HG03103 (cell line): ENCODE measurements around the gene TMEM220.

Source experiments
- ATAC-seq: cut with Tn5 transposase; IDR thresholded peaks from one replicate; pipeline ENCODE4 v1.9.1; 2021; ENCODE audit warnings: low read depth; ENCODE audit not compliant: unreplicated experiment

The TMEM220 gene

GRCh38 chr17:10729334-10730193, at the start of gene TMEM220:
Gene TMEM220 (minus strand): TSS chr17:10730023. CDS start chr17:10729851, 172 bp downstream.
- peak; percentile 60 for ATAC-seq

DNA sequence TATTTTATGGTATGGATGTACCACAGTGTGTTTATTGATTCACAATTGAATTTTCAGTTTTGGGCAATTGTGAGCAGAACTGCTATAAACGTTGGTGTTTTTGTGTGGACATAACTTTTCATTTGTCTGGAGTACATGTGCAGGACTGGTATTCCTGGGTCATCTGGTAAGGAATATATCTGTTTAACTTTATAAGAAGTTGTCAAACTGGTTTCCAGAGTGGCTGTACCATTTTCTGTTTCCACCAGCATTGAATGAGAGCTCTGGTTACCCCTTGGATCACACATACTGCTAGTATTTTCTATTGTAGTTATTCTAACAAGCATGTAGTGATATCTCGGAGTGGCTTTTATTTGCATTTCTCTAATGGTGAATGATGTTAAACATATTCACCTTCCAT, 49.8 kb upstream of the TMEM220 start:
- ATAC-seq = no peak

- ATAC-seq = no peak
These were observed 48.1 kb upstream of the TMEM220 start for GRCh38 chr17:10777890-10778289.

GRCh38 chr17:10777131-10777807, 47.4 kb upstream of the TMEM220 start:
- ATAC-seq = no peak

DNA sequence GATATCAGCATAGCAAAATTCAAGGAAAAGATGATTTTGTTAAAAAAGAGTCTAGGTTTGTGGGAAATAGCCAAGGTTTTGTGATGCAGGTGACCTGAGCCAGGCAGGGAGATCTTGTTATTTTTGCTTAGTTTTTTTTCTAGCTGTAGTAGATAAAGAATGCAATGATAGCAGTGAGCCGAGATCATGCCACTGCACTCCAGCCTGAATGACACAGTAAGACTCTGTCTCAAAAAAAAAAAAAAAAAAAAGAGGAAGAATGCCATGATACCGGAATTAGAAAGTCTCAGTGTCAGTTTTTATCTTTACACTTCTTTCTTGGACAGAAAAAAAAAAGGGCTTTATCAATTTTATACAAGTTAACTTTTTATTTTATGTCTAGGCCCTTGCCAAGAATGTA, 46.6 kb upstream of the TMEM220 start:
- no peak for ATAC-seq

DNA sequence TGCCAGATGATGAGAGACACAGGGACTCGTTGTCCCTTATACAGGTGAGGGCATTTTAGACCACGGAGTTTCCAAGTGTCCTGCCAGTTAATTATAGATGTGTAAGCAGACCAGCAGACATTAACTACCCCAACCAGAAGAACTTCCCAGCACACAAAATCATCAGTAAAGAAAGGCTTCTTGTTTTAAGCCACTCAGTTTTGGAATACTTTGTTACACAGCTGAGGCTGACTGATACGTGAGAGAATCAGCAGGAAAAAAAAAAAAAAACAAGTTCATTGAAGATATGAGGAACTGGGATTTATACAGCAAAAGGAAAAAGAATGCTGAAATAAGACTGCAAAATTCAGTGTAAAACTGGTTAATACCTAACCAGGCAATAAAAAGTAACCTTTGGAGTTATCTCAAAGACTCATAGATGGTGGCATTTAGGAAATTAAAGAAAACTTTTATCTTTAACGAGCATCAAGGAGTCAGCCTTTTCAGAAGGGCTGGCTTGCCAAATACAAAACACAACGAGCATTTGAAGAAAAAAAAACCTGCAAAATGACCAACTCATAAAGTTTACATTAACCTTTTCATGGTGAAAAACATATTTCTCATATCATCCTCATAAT, 46.0 kb upstream of the TMEM220 start:
- no peak for ATAC-seq

DNA sequence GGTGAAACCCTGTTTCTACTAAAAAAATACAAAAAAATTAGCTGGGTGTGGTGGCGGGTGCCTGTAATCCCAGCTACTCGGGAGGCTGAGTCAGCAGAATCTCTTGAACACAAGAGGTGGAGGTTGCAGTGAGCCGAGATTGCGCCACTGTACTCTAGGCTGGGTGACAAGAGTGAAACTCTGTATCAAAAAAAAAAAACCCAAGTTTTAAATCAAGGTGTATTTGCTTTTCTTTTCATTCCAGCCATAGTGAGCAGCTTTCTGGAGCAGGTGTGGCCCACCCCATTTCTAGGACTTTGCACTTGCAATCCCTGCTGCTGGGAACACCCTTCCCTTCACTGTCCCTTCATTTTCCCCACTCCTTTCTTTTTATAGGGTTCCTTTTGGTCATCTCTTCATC, 45.2 kb upstream of the TMEM220 start:
- no peak for ATAC-seq

- no peak for ATAC-seq
These were observed 43.6 kb upstream of the TMEM220 start for GRCh38 chr17:10773391-10773790.

DNA sequence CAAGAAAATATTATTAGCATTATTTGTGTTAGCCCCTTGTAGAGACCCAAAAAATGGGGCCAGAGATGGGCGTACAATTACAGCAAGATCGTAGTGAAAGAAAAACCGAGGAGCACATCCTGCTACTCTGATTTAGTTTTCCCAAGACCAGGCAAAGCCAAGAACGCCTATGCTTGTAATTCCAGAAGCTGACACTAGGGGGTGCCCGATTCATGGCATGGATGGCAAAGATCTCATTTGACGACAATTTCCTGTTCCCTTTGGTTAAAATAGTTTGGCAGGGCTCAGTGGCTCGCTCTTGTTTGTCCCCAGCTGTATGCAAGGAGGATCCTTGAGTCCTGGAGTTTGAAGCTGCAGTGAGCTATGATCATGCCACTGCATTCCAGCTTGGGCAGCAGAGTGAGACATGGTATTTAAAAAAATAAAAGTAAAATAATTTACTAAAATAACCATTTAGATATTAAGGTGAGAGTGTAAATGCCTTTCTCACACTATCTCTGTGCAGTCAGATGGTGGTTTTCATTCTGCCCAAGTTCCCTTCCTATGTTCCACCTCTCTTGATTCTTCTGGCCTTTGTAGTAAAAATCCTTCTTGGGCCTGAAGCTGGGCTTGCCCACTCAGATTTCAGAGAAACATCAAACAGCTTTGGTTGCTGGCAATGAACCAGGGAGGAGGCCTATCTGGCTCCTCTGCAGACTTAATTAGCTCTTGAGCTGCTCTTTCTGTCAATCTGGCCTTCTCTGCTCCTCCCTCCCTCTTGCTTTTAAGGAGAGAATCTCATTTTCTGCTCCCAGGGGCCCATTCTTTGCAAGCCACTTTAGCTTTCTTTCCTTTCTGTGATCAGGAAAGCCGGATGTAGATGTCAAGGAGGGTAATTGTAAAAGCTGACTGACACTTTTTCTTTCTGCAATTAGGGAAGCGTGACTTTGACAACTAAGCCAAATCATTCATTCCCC, 42.9 kb upstream of the TMEM220 start:
- ATAC-seq = no peak

GRCh38 chr17:10771148-10771547, 41.3 kb upstream of the TMEM220 start:
- no peak for ATAC-seq

DNA sequence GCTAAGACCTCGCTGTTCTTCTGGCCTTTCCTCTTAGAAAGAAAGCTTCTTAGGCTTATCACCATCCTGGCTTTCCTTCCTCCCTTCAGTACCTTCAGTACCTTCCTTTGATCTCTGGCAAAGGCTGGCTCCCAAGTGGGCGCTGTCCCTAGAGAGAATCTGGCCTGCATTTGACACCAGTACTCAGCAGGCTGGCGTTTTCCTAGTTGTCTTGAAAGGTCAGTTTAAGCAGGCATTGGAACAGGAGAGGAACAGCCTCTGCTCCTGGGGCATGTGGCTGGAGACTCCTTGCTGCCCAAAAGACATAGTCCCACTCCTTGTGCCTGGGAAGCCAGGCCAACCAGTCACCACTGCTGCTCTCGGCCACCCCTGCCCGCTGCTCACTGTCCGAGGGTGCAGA, 40.0 kb upstream of the TMEM220 start:
- no peak for ATAC-seq

DNA sequence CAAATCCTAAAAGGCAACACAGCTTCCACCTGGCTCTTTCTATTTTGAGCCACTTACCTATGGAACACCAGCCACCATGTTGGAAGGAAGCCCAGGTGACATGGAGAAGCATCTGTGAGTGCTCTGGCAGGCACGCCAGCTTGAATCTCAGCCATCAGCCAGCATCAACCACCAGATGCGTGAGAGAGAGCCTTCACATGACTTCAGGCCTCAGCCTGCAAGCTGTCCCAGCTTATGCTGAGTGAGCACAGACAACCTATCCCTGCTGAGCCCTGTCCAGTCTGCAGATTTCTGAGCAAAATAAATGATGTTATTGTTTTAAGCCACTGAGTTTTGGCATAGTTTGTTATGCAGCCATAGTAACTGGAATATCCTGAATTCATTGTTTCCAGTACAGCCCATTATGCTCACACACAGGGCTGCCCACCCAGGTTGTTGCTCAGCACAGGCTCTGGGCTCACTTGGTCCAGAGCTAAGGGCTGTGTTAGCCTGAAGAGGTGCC, 39.0 kb upstream of the TMEM220 start:
- ATAC-seq = no peak

DNA sequence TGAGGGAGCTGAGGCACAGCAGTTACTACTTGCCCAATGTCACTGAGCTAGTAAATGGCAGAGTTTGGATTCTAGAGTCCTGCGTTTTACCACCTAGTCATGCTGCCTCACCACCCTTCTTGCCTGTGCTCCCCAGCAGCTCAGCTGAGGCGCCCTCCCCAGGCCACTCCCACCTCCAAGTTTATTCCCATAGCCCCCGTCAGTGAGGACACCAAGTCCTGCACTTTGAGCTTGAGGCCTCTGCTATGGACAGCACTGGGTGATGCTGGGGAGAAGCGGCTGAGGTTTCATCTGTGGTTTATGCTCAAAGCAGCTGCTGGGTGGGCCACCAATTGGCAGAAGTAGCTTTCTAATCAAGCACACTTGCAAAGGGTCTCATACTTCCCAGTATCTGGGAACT, 37.4 kb upstream of the TMEM220 start:
- ATAC-seq = no peak

- ATAC-seq = no peak
These were observed 32.2 kb upstream of the TMEM220 start for GRCh38 chr17:10762037-10762436.

GRCh38 chr17:10761281-10761680, 31.5 kb upstream of the TMEM220 start:
- no peak for ATAC-seq

GRCh38 chr17:10758062-10758461, 28.2 kb upstream of the TMEM220 start:
- no peak for ATAC-seq

DNA sequence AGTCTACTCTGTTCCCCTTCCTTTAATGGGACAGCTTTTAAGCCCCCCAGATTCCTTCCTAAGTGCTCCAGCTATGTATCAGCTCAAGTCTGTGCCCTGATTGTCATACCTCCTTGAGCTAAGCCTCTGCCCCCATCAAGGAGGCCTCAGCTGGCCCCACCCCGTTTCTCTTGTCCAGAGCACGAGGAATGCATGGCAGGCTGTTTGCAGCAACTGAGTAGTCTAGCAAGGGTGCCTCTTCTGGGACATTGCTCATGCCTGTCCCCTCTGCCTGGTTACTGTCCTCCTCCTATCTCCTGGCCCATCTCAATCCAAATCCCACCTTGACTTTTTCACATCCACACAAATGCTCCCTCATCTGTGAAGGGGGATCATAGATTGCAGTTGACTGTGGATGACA, 27.8 kb upstream of the TMEM220 start:
- no peak for ATAC-seq

- no peak for ATAC-seq
These were observed 27.2 kb upstream of the TMEM220 start for GRCh38 chr17:10757067-10757466.

DNA sequence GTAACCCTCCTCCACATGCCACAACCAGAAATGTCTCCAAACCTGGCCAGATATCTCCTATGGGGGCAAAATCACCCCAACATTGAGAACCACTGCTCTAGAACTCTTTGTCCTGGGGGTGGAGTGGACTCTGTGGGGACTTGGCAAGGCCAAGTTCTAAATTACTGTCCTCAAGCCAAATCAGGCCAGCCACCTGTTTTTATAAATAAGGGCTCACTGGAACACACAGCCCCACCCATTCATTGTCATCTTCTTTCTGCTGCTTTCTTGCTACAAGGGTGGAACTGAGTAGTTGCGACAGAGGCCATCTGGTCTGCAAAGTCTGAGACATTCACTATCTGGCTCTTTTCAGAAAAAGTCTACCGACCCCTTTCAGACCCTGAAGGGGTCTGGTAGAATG, 26.8 kb upstream of the TMEM220 start:
- ATAC-seq = no peak

DNA sequence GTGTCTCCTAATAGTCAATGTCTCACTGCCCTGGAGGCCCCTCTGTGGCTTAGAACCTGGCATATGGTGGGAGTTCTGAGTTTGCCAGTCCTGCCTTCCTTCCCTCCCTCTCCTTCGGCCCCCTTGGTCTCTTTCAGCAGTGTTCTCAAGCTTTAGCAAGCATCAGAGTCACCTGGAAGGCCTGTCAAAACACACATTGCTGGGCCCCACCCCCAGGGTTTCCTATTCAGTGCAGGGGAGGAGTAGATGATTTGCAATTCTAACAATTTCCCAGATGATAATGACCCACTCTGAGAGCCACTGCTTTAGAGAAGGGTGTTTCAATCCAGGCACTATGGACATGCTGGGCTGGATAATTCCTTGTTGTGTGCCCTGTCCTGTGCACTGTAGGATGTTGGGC, 26.4 kb upstream of the TMEM220 start:
- no peak for ATAC-seq
